DOHH2 (cell line): ENCODE measurements around the gene CCDC85B.
A peak's percentile ranks its signal among the peaks of the same experiment; 100 is the strongest.

ENCODE experiments used
- H3F3A ChIP-seq: fragments of 200-600 bp; sonication (generic), shearing (Covaris generic); 2 replicates; pipeline ENCODE4 v1.6.0; 2016; ENCODE audit warnings: antibody characterized with exemption, mild to moderate bottlenecking; ENCODE audit not compliant: control insufficient read depth, insufficient read depth
- H3K27ac ChIP-seq: fragments of 200-600 bp; sonication (generic); 2 replicates; pipeline ENCODE4 v1.5.1; 2014; ENCODE audit warnings: low read depth, mild to moderate bottlenecking, low read length, moderate library complexity
- H3K27me3 ChIP-seq: fragments of 200-600 bp; sonication (generic); 2 replicates; pipeline ENCODE4 v1.6.1; 2014; ENCODE audit warnings: mild to moderate bottlenecking, low read length, mixed read lengths; ENCODE audit not compliant: control insufficient read depth
- H3K36me3 ChIP-seq: fragments of 200-600 bp; sonication (generic); 2 replicates; pipeline ENCODE4 v1.6.1; 2014; ENCODE audit warnings: mild to moderate bottlenecking, low read length, moderate library complexity, mixed read lengths; ENCODE audit not compliant: control insufficient read depth
- H3K4me1 ChIP-seq: fragments of 200-600 bp; sonication (generic); 2 replicates; pipeline ENCODE4 v1.6.1; 2014; ENCODE audit warnings: mild to moderate bottlenecking, low read length, mixed read lengths; ENCODE audit not compliant: control insufficient read depth
- H3K4me2 ChIP-seq: fragments of 200-600 bp; sonication (generic); 2 replicates; pipeline ENCODE4 v1.6.0; 2014; ENCODE audit warnings: mild to moderate bottlenecking, low read length, moderate library complexity
- H3K4me3 ChIP-seq: fragments of 200-600 bp; sonication (generic); 2 replicates; pipeline ENCODE4 v1.5.1; 2014; ENCODE audit warnings: mild to moderate bottlenecking, low read length, mixed read lengths
- H3K79me2 ChIP-seq: fragments of 200-600 bp; sonication (generic); 2 replicates; pipeline ENCODE4 v1.6.1; 2014; ENCODE audit warnings: mild to moderate bottlenecking, low read length, mixed read lengths; ENCODE audit not compliant: control insufficient read depth
- H3K9me2 ChIP-seq: fragments of 200-600 bp; sonication (generic); replicated peaks from 2 replicates; pipeline ENCODE4 v1.6.1; 2014; ENCODE audit warnings: mild to moderate bottlenecking, low read length, mixed read lengths; ENCODE audit not compliant: control insufficient read depth
- H3K9me3 ChIP-seq: fragments of 200-600 bp; sonication (generic); 2 replicates; pipeline ENCODE4 v1.6.1; 2014; ENCODE audit warnings: antibody characterized with exemption, low read length, mixed read lengths; ENCODE audit not compliant: control insufficient read depth, insufficient read depth
- H4K20me1 ChIP-seq: fragments of 200-600 bp; sonication (generic); 2 replicates; pipeline ENCODE4 v1.6.0; 2014; ENCODE audit warnings: low read depth, mild to moderate bottlenecking, antibody characterized with exemption, low read length, moderate library complexity; ENCODE audit not compliant: control insufficient read depth, insufficient read depth
- EZH2phosphoT487 ChIP-seq: fragments of 200-600 bp; sonication (generic); IDR thresholded peaks from 2 replicates; pipeline ENCODE4 v1.6.1; 2017; ENCODE audit warnings: borderline replicate concordance, mild to moderate bottlenecking, antibody characterized with exemption, low read length, moderate library complexity, mixed read lengths
- TF ChIP-seq, protein P1 (sequence below): fragments of 200-600 bp; sonication (generic); IDR thresholded peaks from one replicate; pipeline ENCODE4 v1.5.1; 2014; ENCODE audit warnings: antibody characterized with exemption, mild to moderate bottlenecking, low read depth, low read length; ENCODE audit not compliant: poor library complexity, severe bottlenecking

Gene CCDC85B

GRCh38 chr11:65884716-65885092 lies 5.8 kb upstream of the CCDC85B start:
- H3K4me1 ChIP-seq = peaks cover 41% of the 10 kb centered on the region
- no peaks in the 10 kb centered on the region for H4K20me1 ChIP-seq
- no peaks in the 10 kb centered on the region for H3K9me3 ChIP-seq
- no peak for TF ChIP-seq EZH2phosphoT487
- TF ChIP-seq, protein P1, sequence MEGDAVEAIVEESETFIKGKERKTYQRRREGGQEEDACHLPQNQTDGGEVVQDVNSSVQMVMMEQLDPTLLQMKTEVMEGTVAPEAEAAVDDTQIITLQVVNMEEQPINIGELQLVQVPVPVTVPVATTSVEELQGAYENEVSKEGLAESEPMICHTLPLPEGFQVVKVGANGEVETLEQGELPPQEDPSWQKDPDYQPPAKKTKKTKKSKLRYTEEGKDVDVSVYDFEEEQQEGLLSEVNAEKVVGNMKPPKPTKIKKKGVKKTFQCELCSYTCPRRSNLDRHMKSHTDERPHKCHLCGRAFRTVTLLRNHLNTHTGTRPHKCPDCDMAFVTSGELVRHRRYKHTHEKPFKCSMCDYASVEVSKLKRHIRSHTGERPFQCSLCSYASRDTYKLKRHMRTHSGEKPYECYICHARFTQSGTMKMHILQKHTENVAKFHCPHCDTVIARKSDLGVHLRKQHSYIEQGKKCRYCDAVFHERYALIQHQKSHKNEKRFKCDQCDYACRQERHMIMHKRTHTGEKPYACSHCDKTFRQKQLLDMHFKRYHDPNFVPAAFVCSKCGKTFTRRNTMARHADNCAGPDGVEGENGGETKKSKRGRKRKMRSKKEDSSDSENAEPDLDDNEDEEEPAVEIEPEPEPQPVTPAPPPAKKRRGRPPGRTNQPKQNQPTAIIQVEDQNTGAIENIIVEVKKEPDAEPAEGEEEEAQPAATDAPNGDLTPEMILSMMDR = peak; percentile 100
- peaks cover 52% of the 10 kb centered on the region for H3K36me3 ChIP-seq
- H3K4me2 ChIP-seq = peak overlapping the region; percentile 50
- H3K27me3 ChIP-seq = no peaks in the 10 kb centered on the region
- H3K27ac ChIP-seq = no peak overlapping the region
- peaks cover 14% of the 10 kb centered on the region for H3F3A ChIP-seq
- peak overlapping the region; percentile 33; the same call in 1 of the 2 replicates for H3K4me3 ChIP-seq
- no peaks in the 10 kb centered on the region for H3K9me2 ChIP-seq
- peaks cover 10% of the 10 kb centered on the region for H3K79me2 ChIP-seq

DNA sequence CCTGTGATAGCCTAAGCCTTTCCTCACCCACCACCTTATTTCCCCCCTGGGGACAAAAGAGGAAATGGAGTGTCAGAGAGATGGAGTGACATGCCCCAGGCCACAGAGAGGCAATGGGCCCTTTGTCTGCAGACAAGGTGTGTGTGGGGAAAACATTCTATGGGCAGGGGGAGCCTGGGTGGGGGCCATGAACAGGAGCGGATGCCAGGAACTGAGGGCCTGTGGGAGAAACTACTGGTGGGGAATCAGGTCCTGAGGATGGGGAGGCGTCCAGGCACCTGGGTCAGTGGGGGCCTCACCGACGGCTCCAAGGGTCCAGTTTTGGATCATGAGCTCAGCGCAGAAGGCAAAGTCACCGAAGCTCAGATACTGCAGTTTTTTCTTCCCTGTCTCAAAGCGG lies 5.2 kb upstream of the CCDC85B start:
- H3K27me3 ChIP-seq = no peaks in the 10 kb centered on the region
- peak overlapping the region; percentile 50 for H3K4me2 ChIP-seq
- H3F3A ChIP-seq = peaks cover 18% of the 10 kb centered on the region
- H3K4me1 ChIP-seq = peaks cover 47% of the 10 kb centered on the region
- H3K27ac ChIP-seq = no peak overlapping the region
- H3K9me3 ChIP-seq = no peaks in the 10 kb centered on the region
- peaks cover 10% of the 10 kb centered on the region for H3K79me2 ChIP-seq
- peak overlapping the region; percentile 33; the same call in 1 of the 2 replicates for H3K4me3 ChIP-seq
- no peak for TF ChIP-seq EZH2phosphoT487
- TF ChIP-seq, protein P1 = no peak
- H3K36me3 ChIP-seq = peaks cover 52% of the 10 kb centered on the region
- no peaks in the 10 kb centered on the region for H4K20me1 ChIP-seq
- H3K9me2 ChIP-seq = no peaks in the 10 kb centered on the region

GRCh38 chr11:65885808-65886536 lies 4.5 kb upstream of the CCDC85B start:
- no peaks in the 10 kb centered on the region for H3K27me3 ChIP-seq
- peaks cover 47% of the 10 kb centered on the region for H3K4me1 ChIP-seq
- no peaks in the 10 kb centered on the region for H3K9me2 ChIP-seq
- peaks cover 18% of the 10 kb centered on the region for H3F3A ChIP-seq
- no peaks in the 10 kb centered on the region for H4K20me1 ChIP-seq
- no peak overlapping the region for H3K27ac ChIP-seq
- H3K36me3 ChIP-seq = peaks cover 53% of the 10 kb centered on the region
- TF ChIP-seq, protein P1 = no peak
- no peak for TF ChIP-seq EZH2phosphoT487
- peaks cover 15% of the 10 kb centered on the region for H3K79me2 ChIP-seq
- H3K4me2 ChIP-seq = peak overlapping the region; percentile 95
- H3K4me3 ChIP-seq = no peak overlapping the region
- no peaks in the 10 kb centered on the region for H3K9me3 ChIP-seq
